OCI-LY1 (cell line): ENCODE data around the gene CGB3.

Experiments
- H2AFZ ChIP-seq: fragments of 200-600 bp; sonication (generic), shearing (Covaris generic); 2 replicates; pipeline ENCODE4 v1.6.0; 2014; ENCODE audit warnings: antibody characterized with exemption, mild to moderate bottlenecking, low read length
- H3F3A ChIP-seq: fragments of 200-600 bp; sonication (generic), shearing (Covaris generic); 2 replicates; pipeline ENCODE4 v1.6.0; 2014; ENCODE audit warnings: mild to moderate bottlenecking, antibody characterized with exemption, low read length, moderate library complexity; ENCODE audit not compliant: insufficient read depth
- H3K27ac ChIP-seq: fragments of 200-600 bp; sonication (generic); 2 replicates; pipeline ENCODE4 v1.5.1; 2014; ENCODE audit warnings: low read length, mixed run types, mild to moderate bottlenecking, low read depth; ENCODE audit not compliant: poor library complexity, severe bottlenecking
- H3K27me3 ChIP-seq: fragments of 200-600 bp; sonication (generic); 2 replicates; pipeline ENCODE4 v1.6.0; 2014; ENCODE audit warnings: antibody characterized with exemption, mild to moderate bottlenecking, low read length, moderate library complexity; ENCODE audit not compliant: insufficient read depth
- H3K36me3 ChIP-seq: fragments of 200-600 bp; sonication (generic); 2 replicates; pipeline ENCODE4 v1.6.1; 2014; ENCODE audit warnings: mild to moderate bottlenecking, antibody characterized with exemption, low read length, moderate library complexity, mixed read lengths; ENCODE audit not compliant: insufficient read depth
- H3K4me1 ChIP-seq: fragments of 200-600 bp; sonication (generic); 2 replicates; pipeline ENCODE4 v1.5.1; 2014; ENCODE audit warnings: mild to moderate bottlenecking, low read length, moderate library complexity; ENCODE audit not compliant: insufficient read depth, severe bottlenecking
- H3K4me2 ChIP-seq: fragments of 200-600 bp; sonication (generic), shearing (Covaris generic); 2 replicates; pipeline ENCODE4 v1.6.1; 2014; ENCODE audit warnings: low read length
- H3K4me3 ChIP-seq: fragments of 200-600 bp; sonication (generic); 2 replicates; pipeline ENCODE4 v1.5.1; 2014; ENCODE audit warnings: low read length, low read depth, mild to moderate bottlenecking, mixed read lengths; ENCODE audit not compliant: poor library complexity, severe bottlenecking
- H3K79me2 ChIP-seq: fragments of 200-600 bp; shearing (Covaris generic); 2 replicates; pipeline ENCODE4 v1.6.1; 2016; ENCODE audit warnings: mixed run types, low read length, mixed read lengths; ENCODE audit not compliant: insufficient read depth
- H3K9ac ChIP-seq: fragments of 200-600 bp; sonication (generic), shearing (Covaris generic); 2 replicates; pipeline ENCODE4 v1.6.1; 2014; ENCODE audit warnings: mild to moderate bottlenecking, low read length, mixed read lengths
- H3K9me2 ChIP-seq: fragments of 200-600 bp; sonication (generic), shearing (Covaris generic); 2 replicates; pipeline ENCODE4 v1.6.1; 2014; ENCODE audit warnings: low read depth, mild to moderate bottlenecking, low read length, mixed read lengths
- H3K9me3 ChIP-seq: fragments of 200-600 bp; shearing (Covaris generic); 2 replicates; pipeline ENCODE4 v1.6.1; 2014; ENCODE audit warnings: low read length, mixed read lengths
- H4K20me1 ChIP-seq: fragments of 200-600 bp; sonication (generic), shearing (Covaris generic); 2 replicates; pipeline ENCODE4 v1.6.0; 2016; ENCODE audit warnings: mild to moderate bottlenecking, low read length; ENCODE audit not compliant: insufficient read depth
- EZH2 ChIP-seq: fragments of 200-600 bp; sonication (generic), shearing (Covaris generic); IDR thresholded peaks from 2 replicates; pipeline ENCODE4 v1.8.0; 2017; ENCODE audit warnings: borderline replicate concordance, mixed run types, mild to moderate bottlenecking, antibody characterized with exemption, low read length, moderate library complexity, mixed read lengths
- TF ChIP-seq, protein P1 (sequence below): fragments of 200-600 bp; sonication (generic), shearing (Covaris generic); IDR thresholded peaks from 2 replicates; pipeline ENCODE4 v1.5.1; 2017; ENCODE audit warnings: mild to moderate bottlenecking, antibody characterized with exemption, low read length, moderate library complexity, mixed read lengths

The CGB3 gene

DNA sequence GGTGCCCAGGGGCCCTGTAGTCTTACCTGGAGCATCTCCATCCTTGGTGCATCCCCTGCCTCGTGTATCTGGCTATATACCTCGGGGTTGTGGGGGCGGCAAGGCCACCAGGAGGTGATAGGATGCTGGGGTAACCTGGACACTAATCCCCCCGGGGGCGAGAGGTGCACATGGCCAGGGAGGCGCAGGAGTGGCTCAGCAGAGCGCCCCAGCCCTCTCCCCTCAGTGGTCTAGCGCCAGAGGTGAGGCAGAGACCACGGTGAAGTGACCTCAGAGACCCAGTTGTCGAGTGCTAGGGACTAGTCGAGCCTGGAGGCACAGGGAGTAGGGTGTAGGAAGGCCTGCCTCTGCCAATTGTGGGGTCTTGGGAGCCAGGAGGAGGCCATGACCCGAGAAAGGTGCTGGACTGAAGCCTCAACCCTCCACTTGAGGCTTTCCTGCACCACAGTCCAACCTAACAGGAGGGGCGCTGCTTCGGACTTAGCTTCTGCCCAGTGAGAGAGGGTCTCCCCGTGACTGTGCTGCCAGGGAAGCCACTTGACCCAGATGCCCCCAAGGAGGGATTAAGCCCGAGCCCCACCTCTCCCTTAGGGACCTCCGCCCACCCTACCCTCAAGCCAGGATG is 7.0 kb downstream of the CGB3 start, which contains the start of gene LHB:
Gene LHB, minus strand, starts transcription at position 51 of the 625 bp plus-strand sequence. Its CDS starts 10 bp downstream, at position 41.
- peaks cover 45% of the 10 kb centered on the region for H3K4me1 ChIP-seq
- no peaks in the 10 kb centered on the region for H3K79me2 ChIP-seq
- no peaks in the 10 kb centered on the region for H4K20me1 ChIP-seq
- peak within 1 kb of the TSS; percentile 70 for H3K4me2 ChIP-seq
- TF ChIP-seq, protein P1, sequence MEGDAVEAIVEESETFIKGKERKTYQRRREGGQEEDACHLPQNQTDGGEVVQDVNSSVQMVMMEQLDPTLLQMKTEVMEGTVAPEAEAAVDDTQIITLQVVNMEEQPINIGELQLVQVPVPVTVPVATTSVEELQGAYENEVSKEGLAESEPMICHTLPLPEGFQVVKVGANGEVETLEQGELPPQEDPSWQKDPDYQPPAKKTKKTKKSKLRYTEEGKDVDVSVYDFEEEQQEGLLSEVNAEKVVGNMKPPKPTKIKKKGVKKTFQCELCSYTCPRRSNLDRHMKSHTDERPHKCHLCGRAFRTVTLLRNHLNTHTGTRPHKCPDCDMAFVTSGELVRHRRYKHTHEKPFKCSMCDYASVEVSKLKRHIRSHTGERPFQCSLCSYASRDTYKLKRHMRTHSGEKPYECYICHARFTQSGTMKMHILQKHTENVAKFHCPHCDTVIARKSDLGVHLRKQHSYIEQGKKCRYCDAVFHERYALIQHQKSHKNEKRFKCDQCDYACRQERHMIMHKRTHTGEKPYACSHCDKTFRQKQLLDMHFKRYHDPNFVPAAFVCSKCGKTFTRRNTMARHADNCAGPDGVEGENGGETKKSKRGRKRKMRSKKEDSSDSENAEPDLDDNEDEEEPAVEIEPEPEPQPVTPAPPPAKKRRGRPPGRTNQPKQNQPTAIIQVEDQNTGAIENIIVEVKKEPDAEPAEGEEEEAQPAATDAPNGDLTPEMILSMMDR = no peak; the same call in 1 of the 2 replicates
- no peak for TF ChIP-seq EZH2
- H3F3A ChIP-seq = no peaks in the 10 kb centered on the region
- peak within 1 kb of the TSS; percentile 60 for H3K9ac ChIP-seq
- peaks cover 37% of the 10 kb centered on the region for H3K36me3 ChIP-seq
- H2AFZ ChIP-seq = no peak within 1 kb of the TSS
- peak within 1 kb of the TSS; percentile 60 for H3K4me3 ChIP-seq
- H3K27ac ChIP-seq = no peak within 1 kb of the TSS
- H3K9me3 ChIP-seq = no peaks in the 10 kb centered on the region
- H3K9me2 ChIP-seq = no peaks in the 10 kb centered on the region
- no peaks in the 10 kb centered on the region for H3K27me3 ChIP-seq

DNA sequence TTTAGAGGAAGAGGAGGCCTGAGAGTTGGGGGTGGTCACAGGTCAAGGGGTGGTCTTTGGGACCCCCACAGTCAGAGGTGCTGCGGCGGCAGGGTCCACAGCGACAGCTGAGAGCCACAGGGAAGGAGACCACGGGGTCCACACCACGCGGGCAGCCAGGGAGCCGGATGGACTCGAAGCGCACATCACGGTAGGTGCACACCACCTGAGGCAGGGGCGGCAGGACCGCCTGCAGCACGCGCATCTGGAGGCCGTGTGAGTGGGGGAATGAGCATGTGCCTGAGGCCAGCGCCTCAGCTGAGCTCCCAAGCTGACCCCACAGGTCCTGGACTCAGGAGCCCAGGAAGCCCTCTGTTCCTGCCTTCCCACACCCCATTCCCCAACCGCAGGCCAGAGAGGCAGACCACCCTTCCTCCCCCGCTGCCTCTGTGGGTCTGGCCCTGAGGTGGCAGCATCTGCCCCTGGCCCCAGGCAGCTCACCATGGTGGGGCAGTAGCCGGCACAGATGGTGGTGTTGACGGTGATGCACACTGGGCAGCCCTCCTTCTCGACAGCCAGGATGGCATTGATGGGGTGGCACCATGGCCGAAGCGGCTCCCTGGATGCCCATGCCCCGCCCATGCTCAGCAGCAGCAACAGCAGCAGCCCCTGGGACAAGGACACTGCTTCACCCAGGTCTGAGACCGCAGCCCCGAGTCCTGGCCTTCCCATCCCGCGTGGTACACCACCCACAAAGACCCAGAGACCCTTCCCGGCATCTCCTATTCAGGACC is 7.9 kb downstream of the CGB3 start:
- Histone ChIP-seq H3K9me2 (no peaks in the 10 kb centered on the region), H3K9me3 (no peaks in the 10 kb centered on the region), H3K4me3 (no peak overlapping the region), H3K36me3 (peaks cover 46% of the 10 kb centered on the region), H2AFZ (no peak overlapping the region), H3K79me2 (no peaks in the 10 kb centered on the region), H4K20me1 (no peaks in the 10 kb centered on the region), H3K4me1 (peaks cover 41% of the 10 kb centered on the region), H3K9ac (no peak overlapping the region), H3K27ac (no peak overlapping the region), H3K4me2 (no peak overlapping the region), H3F3A (no peaks in the 10 kb centered on the region), H3K27me3 (no peaks in the 10 kb centered on the region)
- no peak for TF ChIP-seq EZH2
- TF ChIP-seq, protein P1 = no peak

DNA sequence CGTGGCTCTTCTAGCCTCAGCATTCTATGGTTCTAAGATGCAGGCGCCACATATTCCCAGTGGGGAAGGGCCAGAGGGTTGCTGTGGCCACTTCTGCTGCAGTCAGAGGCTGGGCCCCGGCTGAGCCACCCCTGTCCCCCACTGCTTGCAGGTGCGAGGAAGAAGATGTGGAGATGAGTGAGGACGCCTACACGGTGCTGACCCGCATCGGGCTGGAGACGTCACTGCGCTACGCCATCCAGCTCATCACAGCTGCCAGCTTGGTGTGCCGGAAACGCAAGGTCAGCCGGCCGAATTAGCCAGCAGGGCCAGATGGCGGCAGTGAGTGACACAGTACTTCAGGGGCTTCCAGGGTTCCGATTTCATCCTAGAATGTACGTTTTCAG is 9.3 kb downstream of the CGB3 start:
- no peaks in the 10 kb centered on the region for H3K79me2 ChIP-seq
- no peak overlapping the region for H3K4me3 ChIP-seq
- H3K4me2 ChIP-seq = no peak overlapping the region
- H3K9ac ChIP-seq = no peak overlapping the region
- no peaks in the 10 kb centered on the region for H3K27me3 ChIP-seq
- no peaks in the 10 kb centered on the region for H4K20me1 ChIP-seq
- H3K9me2 ChIP-seq = no peaks in the 10 kb centered on the region
- peaks cover 60% of the 10 kb centered on the region for H3K36me3 ChIP-seq
- no peaks in the 10 kb centered on the region for H3K9me3 ChIP-seq
- TF ChIP-seq EZH2 = no peak
- TF ChIP-seq, protein P1 = no peak
- no peak overlapping the region for H2AFZ ChIP-seq
- H3K4me1 ChIP-seq = peaks cover 27% of the 10 kb centered on the region
- H3K27ac ChIP-seq = no peak overlapping the region
- no peaks in the 10 kb centered on the region for H3F3A ChIP-seq
